Mesenchymal stem cell (in vitro differentiated cells and primary cell): ENCODE results near the gene MED20. TPM values are rescaled to one million over a fixed set of nuclear protein-coding genes. Genes with fewer than 3 reads are reported as not detected.

Source experiments
- small RNA-seq: library from polyadenylated mRNA; stranded (forward); fragments of <200 nt; extraction: miRNeasy Mini kit (QIAGEN cat#:217004); gene quantifications from one replicate; pipeline ENCODE3, GENCODE V24; 2013; ENCODE audit warnings: low read depth

The MED20 gene

Small RNA genes within 50 kb of the gene (small RNA-seq; reads per million reads assigned to genes)
- gene RF00019: not detected
